Psoas muscle (tissue), 8 donors: ENCODE measurements around the gene E2F1. TPM values are rescaled to one million over a fixed set of nuclear protein-coding genes. Genes with fewer than 3 reads are reported as not detected.
A peak's percentile ranks its signal among the peaks of the same experiment; 100 is the strongest.

Source experiments
- ATAC-seq, 4 donors: fragments of 200-7000 bp; cut with Tn5 transposase; one replicate each; pipeline ENCODE4 v1.9.1; 2020; ENCODE audit warnings: moderate library complexity in 3 of 4, mild to moderate bottlenecking in 2 of 4
- DNase-seq, 2 donors: peaks; one replicate each; pipeline ENCODE4 v3.0.0-alpha.2; 2020
- H3K27ac ChIP-seq: fragments of 200-600 bp; one replicate; pipeline ENCODE4 v1.8.0; 2022
- H3K27me3 ChIP-seq, 3 donors: fragments of 200-600 bp in 1 of 3; one replicate each; pipeline versions ENCODE4 v1.6.1 to v1.8.0; 2013 to 2022; ENCODE audit warnings: low read length in 2 of 3, mild to moderate bottlenecking in 2 of 3, moderate library complexity in 1 of 3; ENCODE audit not compliant: insufficient read depth in 3 of 3
- H3K36me3 ChIP-seq, 2 donors: fragments of 200-600 bp in 1 of 2; one replicate each; pipeline versions ENCODE4 v1.6.1 to v1.8.0; 2013 to 2022; ENCODE audit warnings: low read depth in 1 of 2, mild to moderate bottlenecking in 1 of 2, moderate library complexity in 1 of 2; ENCODE audit not compliant: insufficient read depth in 1 of 2
- H3K4me1 ChIP-seq: fragments of 200-600 bp; one replicate; pipeline ENCODE4 v1.8.0; 2022
- H3K4me3 ChIP-seq: fragments of 200-600 bp; one replicate; pipeline ENCODE4 v1.8.0; 2022; ENCODE audit warnings: mild to moderate bottlenecking
- H3K9me3 ChIP-seq: fragments of 200-600 bp; one replicate; pipeline ENCODE4 v1.8.0; 2022
- WGBS, 3 donors: extraction: QIAGEN DNeasy Blood & Tissue Kit; methylation state at CpG; one replicate each; pipeline versions ENCODE4 v1.1.6 to v1.1.7; 2013; 5-methylcytosine and 5-hydroxymethylcytosine counted together
- intact Hi-C, 2 donors: fragments of 100-400 bp; cut with DNase I; formaldehyde crosslinking; loops; one replicate each; pipeline versions ENCODE4 v1.11.0 to v1.14.2; 2022
- polyA plus RNA-seq, 3 donors: library from polyadenylated mRNA; stranded (reverse); fragments of 200-250 nt; gene quantifications; one replicate each; pipeline ENCODE4 v1.2.3, GENCODE V29; 2013
- total RNA-seq, 4 donors: library from RNA; stranded (reverse); fragmentation: NEBNext Ultra II Directional in 2 of 4; extraction: Animal tissue kit (Norgen Biotek cat#: 25700) in 2 of 4; gene quantifications; one replicate each; pipeline versions ENCODE4 v1.2.1 to v1.2.4, GENCODE V29; 2021 to 2023
- TF ChIP-seq, protein P1 (sequence below): fragments of 200-600 bp; IDR thresholded peaks from one replicate; pipeline ENCODE4 v1.8.0; 2022; ENCODE audit warnings: antibody characterized with exemption
- donor health status: healthy with polysubstance abuse.
- donor health status: DM: no; HTN: no; CAD: no; lungs with moderate emphysema.
- donor health status: Bipolar disorder and iron deficiency.
- donor health status: healthy.
- donor health status: DM: yes; HTN: yes; CAD: no.
- donor health status: DM: no; HTN: no; CAD: no.
- donor health status: DM: no; HTN: no; CAD: no.
- donor health status: DM: yes; HTN: yes; CAD: no.

E2F1 gene
- total and polyA plus RNA-seq, 7 donors: 0.73 to 6.5 (median 0.84) TPM

DNA sequence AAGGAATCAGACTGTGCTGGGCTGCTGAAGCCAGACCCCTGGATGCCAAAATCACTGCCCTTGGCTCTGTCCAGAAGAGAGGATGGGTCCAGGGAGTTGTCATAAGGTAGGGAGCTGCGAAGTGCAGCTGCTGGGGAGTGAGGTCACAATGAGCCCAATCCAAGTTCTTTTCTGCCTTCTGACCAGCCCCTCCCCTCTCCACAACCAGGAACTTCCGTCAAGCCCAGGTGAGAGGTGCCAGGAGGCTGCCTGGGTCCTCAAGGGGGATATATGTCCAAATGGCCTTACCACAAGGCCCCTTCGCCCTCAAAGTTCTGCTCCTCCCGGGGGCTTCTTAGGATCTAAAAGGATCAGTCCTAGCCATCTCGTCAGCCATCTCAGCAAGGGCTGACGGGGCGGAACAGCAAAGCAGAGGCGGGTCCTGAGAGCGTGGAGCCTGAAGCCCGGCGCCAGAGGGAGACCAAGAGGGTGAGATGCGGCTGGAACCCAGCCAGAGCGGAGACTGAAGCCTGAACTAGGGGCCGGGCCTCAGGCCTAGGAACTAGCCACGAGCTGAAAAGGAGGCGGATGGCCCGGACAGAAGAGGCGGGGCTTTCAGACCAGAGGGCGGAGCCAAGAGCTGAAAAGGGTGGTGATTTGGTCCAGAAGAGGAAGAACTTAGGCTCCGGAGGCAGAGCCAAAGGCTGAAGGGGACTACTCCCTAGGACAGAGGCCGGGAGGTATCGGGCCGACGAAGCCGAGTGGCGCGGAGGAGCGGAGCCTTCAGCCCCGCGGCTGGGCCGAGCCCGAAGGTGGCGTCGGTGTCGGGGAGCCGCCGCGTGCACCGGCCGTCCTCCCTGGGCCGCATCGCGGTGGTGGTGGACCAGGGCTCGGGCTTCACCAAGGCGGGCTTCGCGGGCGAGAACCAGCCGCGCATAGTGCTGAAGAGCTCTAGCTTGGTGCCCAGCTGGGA is 19.6 kb downstream of the E2F1 start, which contains the start of gene ACTL10:
ACTL10 (plus strand) TSS at position 651 of the 952 bp plus-strand sequence. CDS start 555 bp downstream, outside the sequence.
- no peaks in the 10 kb centered on the region for H3K27me3 ChIP-seq
- H3K9me3 ChIP-seq: no peaks in the 10 kb centered on the region
- ATAC-seq: peak; percentile 61 to 70 (median 66)
- WGBS, 3 donors: 5 to 15% (median 7%) methylated on average over 37 to 50 of the region's 50 CpGs
- H3K36me3 ChIP-seq: peaks cover 0 to 32% of the 10 kb centered on the region in 2 donors
- TF ChIP-seq, protein P1, sequence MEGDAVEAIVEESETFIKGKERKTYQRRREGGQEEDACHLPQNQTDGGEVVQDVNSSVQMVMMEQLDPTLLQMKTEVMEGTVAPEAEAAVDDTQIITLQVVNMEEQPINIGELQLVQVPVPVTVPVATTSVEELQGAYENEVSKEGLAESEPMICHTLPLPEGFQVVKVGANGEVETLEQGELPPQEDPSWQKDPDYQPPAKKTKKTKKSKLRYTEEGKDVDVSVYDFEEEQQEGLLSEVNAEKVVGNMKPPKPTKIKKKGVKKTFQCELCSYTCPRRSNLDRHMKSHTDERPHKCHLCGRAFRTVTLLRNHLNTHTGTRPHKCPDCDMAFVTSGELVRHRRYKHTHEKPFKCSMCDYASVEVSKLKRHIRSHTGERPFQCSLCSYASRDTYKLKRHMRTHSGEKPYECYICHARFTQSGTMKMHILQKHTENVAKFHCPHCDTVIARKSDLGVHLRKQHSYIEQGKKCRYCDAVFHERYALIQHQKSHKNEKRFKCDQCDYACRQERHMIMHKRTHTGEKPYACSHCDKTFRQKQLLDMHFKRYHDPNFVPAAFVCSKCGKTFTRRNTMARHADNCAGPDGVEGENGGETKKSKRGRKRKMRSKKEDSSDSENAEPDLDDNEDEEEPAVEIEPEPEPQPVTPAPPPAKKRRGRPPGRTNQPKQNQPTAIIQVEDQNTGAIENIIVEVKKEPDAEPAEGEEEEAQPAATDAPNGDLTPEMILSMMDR: peak; percentile 33
- peak within 1 kb of the TSS; percentile 75 for H3K27ac ChIP-seq
- intact Hi-C loops: loop anchor here (5.0 kb wide), 3 partner anchors 204 to 264 kb away; partner anchors contain the start of gene CDK5RAP1 (in 1 of the 2)
- DNase-seq: peak; percentile 97 to 98
- peak within 1 kb of the TSS; percentile 73 for H3K4me3 ChIP-seq
- peaks cover 36% of the 10 kb centered on the region for H3K4me1 ChIP-seq

DNA sequence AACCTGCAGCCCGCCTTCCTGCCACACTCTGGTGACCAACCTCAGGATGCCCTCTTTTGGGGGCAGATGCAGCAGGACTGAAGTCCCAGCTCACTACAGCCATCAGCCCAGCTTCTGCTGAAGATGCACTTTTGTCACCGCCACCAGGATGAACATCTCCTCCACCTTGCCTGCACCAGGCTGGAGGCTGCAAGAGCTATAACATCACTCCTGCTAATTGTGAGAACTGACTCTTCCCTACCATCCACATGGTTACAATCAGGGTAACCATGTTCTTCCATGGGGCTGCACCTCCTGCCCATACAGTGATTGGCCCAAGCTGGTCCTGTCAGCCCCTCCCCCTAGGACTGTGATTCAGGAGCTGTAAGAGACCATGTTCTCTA is 21.4 kb downstream of the E2F1 start:
- Histone ChIP-seq H3K36me3 (peaks cover 0 to 31% of the 10 kb centered on the region in 2 donors), H3K4me3 (no peak overlapping the region), H3K27me3 (no peaks in the 10 kb centered on the region), H3K4me1 (peaks cover 36% of the 10 kb centered on the region), H3K27ac (peak overlapping the region; percentile 77), H3K9me3 (no peaks in the 10 kb centered on the region)
- TF ChIP-seq, protein P1: no peak
- WGBS, 3 donors: 89 to 98% (median 94%) methylated on average over 2 of the region's 2 CpGs
- DNase-seq: no peak
- no peak for ATAC-seq
- intact Hi-C loops: loop anchor here (5.0 kb wide), 3 partner anchors 202 to 262 kb away; partner anchors contain the start of gene CDK5RAP1 (in 1 of the 2)

DNA sequence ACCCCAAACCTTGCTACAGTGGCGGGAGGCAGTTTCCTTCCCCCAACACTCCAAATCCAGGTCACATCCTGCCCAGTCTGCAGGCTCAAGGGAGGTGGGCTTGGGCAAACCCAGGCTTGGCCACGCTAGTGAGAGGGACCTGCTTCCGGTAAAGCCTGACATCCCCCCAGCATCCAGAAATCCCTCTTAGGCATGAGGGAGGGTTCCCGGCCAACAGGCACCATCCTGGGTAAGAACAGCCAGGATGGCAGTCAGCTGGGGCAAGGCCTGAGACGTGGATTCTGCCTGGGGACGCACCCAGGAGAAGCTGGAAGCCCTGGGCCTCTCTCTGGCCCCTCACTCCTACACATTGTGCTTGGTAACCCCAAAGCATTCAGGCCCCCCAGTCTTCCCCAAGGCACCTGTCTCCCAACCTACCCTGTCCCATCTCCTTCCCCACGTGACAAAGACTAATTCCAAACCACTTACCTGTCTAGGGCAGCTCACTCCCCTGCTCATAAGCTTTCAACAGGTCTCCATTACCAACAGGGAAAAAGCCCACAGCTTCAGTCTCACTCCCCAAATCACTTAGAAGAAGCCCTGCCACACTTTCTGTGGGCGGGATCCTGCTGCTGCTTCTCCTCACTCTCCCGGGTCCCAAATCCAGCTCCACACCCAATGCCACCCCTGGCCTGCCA is 22.0 kb downstream of the E2F1 start:
- Histone ChIP-seq H3K27me3 (no peaks in the 10 kb centered on the region), H3K4me1 (peaks cover 36% of the 10 kb centered on the region), H3K27ac (peak overlapping the region; percentile 77), H3K4me3 (peak overlapping the region; percentile 77), H3K9me3 (no peaks in the 10 kb centered on the region), H3K36me3 (peaks cover 0 to 31% of the 10 kb centered on the region in 2 donors)
- DNase-seq (no peak), ATAC-seq (no peak)
- 37 to 45% (median 40%) methylated on average over 8 to 9 of the region's 9 CpGs for WGBS, 3 donors
- TF ChIP-seq, protein P1: no peak
- intact Hi-C loops: no loop called here

DNA sequence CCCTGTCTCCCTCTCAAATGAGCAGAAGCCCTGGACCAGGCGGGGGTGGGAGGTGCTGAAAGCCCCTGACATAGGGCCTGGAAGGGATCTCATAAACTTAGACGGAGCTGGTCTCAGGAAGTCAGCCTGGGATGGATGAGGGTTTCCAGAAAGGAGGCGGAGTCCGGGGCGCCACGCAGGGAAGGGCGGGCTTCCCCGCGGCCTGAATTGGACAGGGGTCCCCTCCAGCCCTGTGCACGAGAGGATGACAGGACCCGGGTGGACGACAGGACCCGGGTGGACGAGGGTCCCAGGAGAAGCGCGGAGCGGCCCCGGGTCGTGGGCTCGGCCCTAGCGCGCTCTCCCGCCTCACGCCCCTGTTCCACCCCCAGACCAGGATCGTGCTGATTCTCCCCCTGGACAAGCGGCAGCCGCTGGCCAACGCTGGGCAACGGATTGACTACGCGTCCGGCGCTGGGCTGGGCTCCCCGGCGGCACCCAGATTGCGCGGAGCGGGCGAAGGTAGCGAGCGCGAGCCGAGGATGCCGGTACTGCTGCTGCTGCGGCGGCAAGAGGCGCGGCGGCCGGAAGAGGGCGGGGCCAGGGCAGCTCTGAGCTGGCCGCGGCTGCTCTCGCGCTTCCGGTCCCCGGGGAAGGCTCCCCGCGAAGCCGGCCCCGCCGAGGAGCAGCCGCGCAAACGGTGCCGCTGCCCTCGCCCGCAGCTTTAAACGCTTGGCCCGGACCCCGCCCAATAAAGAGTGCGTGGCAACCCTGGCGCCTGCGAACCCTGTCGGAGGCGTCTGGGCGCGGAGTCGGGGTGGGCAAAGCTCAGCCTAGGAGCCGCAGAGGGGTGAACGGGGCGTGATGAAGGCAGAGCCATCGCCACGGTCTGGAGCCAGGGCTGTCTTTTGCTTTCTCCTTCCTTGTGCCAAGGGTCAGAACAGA is 22.8 kb downstream of the E2F1 start:
- DNase-seq (peak; percentile 85 to 92), ATAC-seq (peak; percentile 66 to 73 (median 70))
- peaks cover 34% of the 10 kb centered on the region for H3K4me1 ChIP-seq
- TF ChIP-seq, protein P1: no peak
- 1 to 2% (median 1%) methylated on average over 74 to 84 of the region's 84 CpGs for WGBS, 3 donors
- peak overlapping the region; percentile 77 for H3K4me3 ChIP-seq
- H3K27ac ChIP-seq: peak overlapping the region; percentile 77
- intact Hi-C loops: no loop called here
- no peaks in the 10 kb centered on the region for H3K27me3 ChIP-seq
- no peaks in the 10 kb centered on the region for H3K9me3 ChIP-seq
- H3K36me3 ChIP-seq: peaks cover 0 to 31% of the 10 kb centered on the region in 2 donors
